IMR-90 (cell line): Measurements from ENCODE around the gene NLRX1. TPM values are rescaled to one million over a fixed set of nuclear protein-coding genes. Genes with fewer than 3 reads are reported as not detected.

ENCODE experiments used
- ATAC-seq: fragments of 200-7000 bp; cut with Tn5 transposase; 2 replicates; pipeline ENCODE4 v1.9.1; 2020; ENCODE audit warnings: low read depth, mild to moderate bottlenecking, moderate library complexity
- BruUV-seq: library from RNA; stranded (reverse); fragments of 400-500 nt; replicated peaks from 2 replicates; lab custom pipeline; 2021; lab: Mats Ljungman, UMichigan
- CTCF ChIA-PET: fragments of 300-600 bp; formaldehyde crosslinking; extraction: SDS; loops from one replicate; lab custom pipeline; 2021; ENCODE audit warnings: antibody characterized with exemption; lab: Yijun Ruan, JAX
- POLR2A ChIA-PET: fragments of 300-600 bp; sonication (Branson Sonifier 250); formaldehyde crosslinking; loops from one replicate; lab custom pipeline; 2022; ENCODE audit warnings: antibody characterized with exemption; ENCODE audit not compliant: unreplicated experiment; lab: Charles Lee
- DNase-seq: peaks from one replicate; pipeline ENCODE4 v3.0.0; 2013
- H2AFZ ChIP-seq: replicated peaks from 2 replicates; pipeline ENCODE3; 2013; ENCODE audit warnings: low read length, mild to moderate bottlenecking; ENCODE audit not compliant: poor library complexity
- H2AK5ac ChIP-seq: 2 replicates; pipeline ENCODE4 v1.6.1; 2013; ENCODE audit warnings: low read depth, low read length, inconsistent platforms
- H2AK9ac ChIP-seq: replicated peaks from 2 replicates; pipeline ENCODE3; 2013; ENCODE audit warnings: mild to moderate bottlenecking, low read depth, low read length, moderate library complexity; ENCODE audit not compliant: poor library complexity
- H2BK120ac ChIP-seq: 2 replicates; pipeline ENCODE4 v1.6.1; 2013; ENCODE audit warnings: low read depth, low read length, inconsistent platforms
- H2BK15ac ChIP-seq: 3 replicates; pipeline ENCODE4 v1.6.1; 2013; ENCODE audit warnings: low read depth, low read length, inconsistent platforms
- H2BK20ac ChIP-seq: 2 replicates; pipeline ENCODE4 v1.6.1; 2013; ENCODE audit warnings: low read depth, mild to moderate bottlenecking, inconsistent platforms, low read length, moderate library complexity
- H2BK5ac ChIP-seq: 2 replicates; pipeline ENCODE4 v1.6.1; 2013; ENCODE audit warnings: mild to moderate bottlenecking, low read depth, low read length, inconsistent platforms; ENCODE audit not compliant: poor library complexity, severe bottlenecking
- H3K14ac ChIP-seq: replicated peaks from 2 replicates; pipeline ENCODE4 v1.6.1; 2013; ENCODE audit warnings: low read depth, low read length, inconsistent platforms
- H3K18ac ChIP-seq: 2 replicates; pipeline ENCODE4 v1.6.1; 2013; ENCODE audit warnings: low read depth, low read length, control low read depth
- H3K23ac ChIP-seq: 2 replicates; pipeline ENCODE4 v1.6.1; 2013; ENCODE audit warnings: low read depth, low read length, inconsistent platforms
- H3K27ac ChIP-seq: 2 replicates; pipeline ENCODE4 v1.5.1; 2013; ENCODE audit warnings: mild to moderate bottlenecking, control low read depth, low read length; ENCODE audit not compliant: insufficient read depth
- H3K27me3 ChIP-seq: 2 replicates; pipeline ENCODE4 v1.6.1; 2013; ENCODE audit warnings: low read length; ENCODE audit not compliant: control insufficient read depth, insufficient read depth
- H3K36me3 ChIP-seq: 2 replicates; pipeline ENCODE4 v1.6.1; 2013; ENCODE audit warnings: low read length, mixed read lengths; ENCODE audit not compliant: control insufficient read depth, insufficient read depth
- H3K4ac ChIP-seq: 2 replicates; pipeline ENCODE4 v1.6.1; 2013; ENCODE audit warnings: low read depth, low read length, inconsistent platforms
- H3K4me1 ChIP-seq: 2 replicates; pipeline ENCODE4 v1.6.1; 2013; ENCODE audit warnings: low read length, mixed read lengths; ENCODE audit not compliant: control insufficient read depth, insufficient read depth
- H3K4me2 ChIP-seq: 2 replicates; pipeline ENCODE4 v1.6.1; 2013; ENCODE audit warnings: low read depth, mild to moderate bottlenecking, control low read depth, low read length, moderate library complexity
- H3K4me3 ChIP-seq: 2 replicates; pipeline ENCODE4 v1.5.1; 2013; ENCODE audit warnings: low read depth, mild to moderate bottlenecking, control low read depth, low read length, moderate library complexity; ENCODE audit not compliant: insufficient read depth
- H3K56ac ChIP-seq: 2 replicates; pipeline ENCODE4 v1.6.1; 2013; ENCODE audit warnings: low read length, inconsistent platforms; ENCODE audit not compliant: insufficient read depth; ENCODE audit errors: extremely low read depth
- H3K79me1 ChIP-seq, 2 experiments: 2 replicates each; pipeline ENCODE4 v1.6.1; 2013; ENCODE audit warnings: low read length in 2 of 2, inconsistent platforms in 1 of 2, low read depth in 1 of 2
- H3K9ac ChIP-seq: 2 replicates; pipeline ENCODE4 v1.6.1; 2013; ENCODE audit warnings: low read depth, low read length, control low read depth
- H3K9me1 ChIP-seq: 2 replicates; pipeline ENCODE4 v1.6.1; 2013; ENCODE audit warnings: low read length, inconsistent platforms; ENCODE audit not compliant: insufficient read depth
- H3K9me3 ChIP-seq: 2 replicates; pipeline ENCODE4 v1.6.1; 2013; ENCODE audit warnings: low read length; ENCODE audit not compliant: control insufficient read depth, insufficient read depth
- H4K20me1 ChIP-seq: 2 replicates; pipeline ENCODE4 v1.6.1; 2013; ENCODE audit warnings: low read length, inconsistent platforms; ENCODE audit not compliant: insufficient read depth
- H4K5ac ChIP-seq: 2 replicates; pipeline ENCODE4 v1.6.1; 2013; ENCODE audit warnings: mild to moderate bottlenecking, low read depth, low read length, control low read depth
- H4K8ac ChIP-seq, 2 experiments: 2 replicates each; pipeline ENCODE4 v1.6.1; 2013; ENCODE audit warnings: low read depth in 2 of 2, low read length in 2 of 2, control low read depth in 1 of 2, inconsistent platforms in 1 of 2
- H4K91ac ChIP-seq: 2 replicates; pipeline ENCODE4 v1.6.1; 2013; ENCODE audit warnings: low read depth, low read length, inconsistent platforms; ENCODE audit not compliant: insufficient read depth
- BHLHE40 ChIP-seq: fragments of 150-350 bp; IDR thresholded peaks from 2 replicates; pipeline ENCODE4 v1.6.1; 2016; ENCODE audit warnings: mild to moderate bottlenecking, low read depth, low read length
- CEBPB ChIP-seq: IDR thresholded peaks from 2 replicates; pipeline ENCODE4 v1.6.1; 2012; ENCODE audit warnings: low read depth, low read length, improper control_type of control experiment
- CHD1 ChIP-seq: IDR thresholded peaks from 2 replicates; pipeline ENCODE4 v1.6.1; 2012; ENCODE audit warnings: low read depth, low read length, improper control_type of control experiment
- ELK1 ChIP-seq: fragments of 150-350 bp; IDR thresholded peaks from 2 replicates; pipeline ENCODE4 v1.6.1; 2016; ENCODE audit warnings: low read depth, mild to moderate bottlenecking, low read length, moderate library complexity, borderline replicate concordance
- MAFK ChIP-seq: IDR thresholded peaks from 2 replicates; pipeline ENCODE4 v1.6.1; 2012; ENCODE audit warnings: low read depth, low read length, improper control_type of control experiment
- POLR2A ChIP-seq: IDR thresholded peaks from 2 replicates; pipeline ENCODE4 v1.6.1; 2012; ENCODE audit warnings: mild to moderate bottlenecking, low read depth, low read length
- RAD21 ChIP-seq: IDR thresholded peaks from 2 replicates; pipeline ENCODE4 v1.6.1; 2012; ENCODE audit warnings: low read length, improper control_type of control experiment
- RCOR1 ChIP-seq: IDR thresholded peaks from 2 replicates; pipeline ENCODE4 v1.6.1; 2012; ENCODE audit warnings: mild to moderate bottlenecking, low read length, improper control_type of control experiment; ENCODE audit not compliant: insufficient replicate concordance
- RFX5 ChIP-seq: IDR thresholded peaks from 2 replicates; pipeline ENCODE4 v1.8.0; 2012; ENCODE audit warnings: low read depth, mild to moderate bottlenecking, low read length, moderate library complexity
- SMC3 ChIP-seq: fragments of 150-350 bp; IDR thresholded peaks from 2 replicates; pipeline ENCODE4 v1.6.1; 2016; ENCODE audit warnings: low read depth, mild to moderate bottlenecking, antibody characterized with exemption, low read length, moderate library complexity
- WGBS, 2 experiments: methylation state at CpG; one replicate each; pipeline versions ENCODE4 v1.1.5 to v1.1.7; 2013; ENCODE audit warnings: missing lambda C conversion rate in 2 of 2; ENCODE audit not compliant: insufficient read length in 1 of 2; ENCODE audit errors: extremely low coverage in 2 of 2; 5-methylcytosine and 5-hydroxymethylcytosine counted together
- dilution Hi-C: fragments of 300-500 bp; cut with HindIII; formaldehyde crosslinking; loops from one replicate; pipeline ENCODE4 v1.14.3; 2018; ENCODE audit warnings: low sequenced_read_pairs; ENCODE audit not compliant: unreplicated experiment
- in situ Hi-C: fragments of 300-500 bp; cut with MboI; formaldehyde crosslinking; loops from 3 replicates; pipeline ENCODE4 v1.14.3; 2019; ENCODE audit warnings: low sequenced_read_pairs, inconsistent platforms, mixed read lengths
- intact Hi-C: fragments of 100-400 bp; cut with micrococcal nuclease; formaldehyde crosslinking; loops from 2 replicates; pipeline ENCODE4 v1.10.0; 2022
- polyA plus RNA-seq, 3 experiments: library from polyadenylated mRNA; depleted of rRNA; stranded (reverse); fragments of >200 nt; gene quantifications; 2 replicates each; pipeline ENCODE4 v1.2.3, GENCODE V29; 2012; ENCODE audit warnings: low replicate concordance in 1 of 3
- total RNA-seq: library from RNA; depleted of rRNA; stranded (reverse); fragments of >200 nt; gene quantifications from 2 replicates; pipeline ENCODE4 v1.2.3, GENCODE V29; 2012

Gene NLRX1
- total and polyA plus RNA-seq, 2 of the 4 experiments (the other 2 are of a cell fraction) = 3.0 to 4.9 TPM

- H3K9me3 ChIP-seq = no peaks in the 10 kb centered on the region
- no peak overlapping the region for H3K4me2 ChIP-seq
- H3K27ac ChIP-seq = no peak overlapping the region
- TF ChIP-seq POLR2A = no peak
- TF ChIP-seq MAFK = no peak
- no peak for TF ChIP-seq RCOR1
- TF ChIP-seq RFX5 = no peak
- TF ChIP-seq RAD21 = no peak
- no peak for TF ChIP-seq BHLHE40
- no peak for TF ChIP-seq SMC3
- no peak for TF ChIP-seq CEBPB
- no peak for TF ChIP-seq CHD1
- no peak for TF ChIP-seq ELK1
- H3K23ac ChIP-seq = no peak overlapping the region
- no peak overlapping the region for H3K56ac ChIP-seq
- no peak overlapping the region for H3K4me3 ChIP-seq
- no peak overlapping the region for H2BK20ac ChIP-seq
- H3K4ac ChIP-seq = no peak overlapping the region
- no peak overlapping the region for H4K8ac ChIP-seq
- in situ Hi-C loops = no loop called here
- no TSS peak for BruUV-seq
- no peak overlapping the region for H2BK15ac ChIP-seq
- no peaks in the 10 kb centered on the region for H3K4me1 ChIP-seq
- H3K14ac ChIP-seq = no peak overlapping the region
- 81% methylated on average over 5 of the region's 10 CpGs; no CpG with 5 or more reads in 1 of the 2 experiments for WGBS, 2 experiments
- no peaks in the 10 kb centered on the region; the same call in 1 of the 2 replicates for H3K9me1 ChIP-seq
- H3K36me3 ChIP-seq = no peaks in the 10 kb centered on the region
- no peak overlapping the region for H2AFZ ChIP-seq
- H4K20me1 ChIP-seq = no peaks in the 10 kb centered on the region
- H2AK5ac ChIP-seq = no peak overlapping the region
- intact Hi-C loops = no loop called here
- no peak overlapping the region for H3K18ac ChIP-seq
- no peak for DNase-seq
- no peak overlapping the region for H2AK9ac ChIP-seq
- ChIA-PET POLR2A (no interaction called here), CTCF (no interaction called here)
- H4K91ac ChIP-seq = no peak overlapping the region
- H4K5ac ChIP-seq = no peak overlapping the region
- ATAC-seq = no peak
- no peak overlapping the region for H2BK120ac ChIP-seq
- dilution Hi-C loops = no loop called here
- no peaks in the 10 kb centered on the region for H3K79me1 ChIP-seq
- H3K27me3 ChIP-seq = peaks cover 13% of the 10 kb centered on the region
- no peak overlapping the region for H2BK5ac ChIP-seq
- no peak overlapping the region for H3K9ac ChIP-seq
These were observed 25.1 kb downstream of the NLRX1 start for GRCh38 chr11:119193626-119194025.
